HG02870 (cell line): Measurements from ENCODE around the gene WNT7B.

Experiments used
- ATAC-seq: cut with Tn5 transposase; IDR thresholded peaks from one replicate; pipeline ENCODE4 v1.9.1; 2021; ENCODE audit warnings: mild to moderate bottlenecking, moderate library complexity; ENCODE audit not compliant: unreplicated experiment

Gene WNT7B

DNA sequence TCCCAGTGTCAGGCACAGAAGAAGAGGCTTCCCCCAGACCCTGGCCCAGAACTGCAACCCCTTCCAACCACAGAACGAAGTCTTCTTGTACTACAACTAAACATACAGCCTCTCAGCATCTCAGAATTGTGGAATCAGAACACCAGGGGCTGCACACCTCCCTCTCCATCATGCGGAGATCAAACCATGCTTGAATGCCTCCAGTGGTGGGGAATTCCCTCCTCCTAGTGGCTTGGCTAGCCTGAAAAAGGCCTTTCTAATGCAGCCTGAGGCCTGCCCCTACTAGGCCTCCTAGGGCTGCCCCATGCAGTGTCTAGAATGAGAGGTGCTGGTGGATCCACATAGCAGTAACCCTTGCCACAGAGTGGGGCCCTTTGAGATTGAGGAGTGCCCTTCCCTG lies 62.7 kb downstream of the WNT7B start:
- ATAC-seq, result no peak

DNA sequence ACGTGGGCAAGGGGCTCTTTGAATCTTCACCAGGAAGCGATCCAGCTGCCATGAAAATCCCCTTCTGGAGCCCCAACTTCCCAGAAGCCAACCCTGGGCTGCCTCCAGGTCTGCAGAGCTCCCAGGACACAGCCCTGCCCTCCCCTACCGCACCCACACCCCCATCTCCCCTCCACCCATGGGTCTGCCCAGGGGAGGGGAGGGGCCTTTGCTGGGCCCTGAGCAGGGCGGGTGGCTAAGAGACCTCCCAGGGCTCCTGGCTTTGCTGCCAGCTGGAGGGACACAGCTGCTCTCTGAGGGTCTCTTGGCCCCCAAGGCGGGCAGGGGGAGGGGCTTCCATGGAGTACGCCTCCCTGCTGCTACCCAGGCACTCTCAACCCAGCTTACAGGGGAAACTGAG lies 64.1 kb downstream of the WNT7B start:
- ATAC-seq, result no peak

DNA sequence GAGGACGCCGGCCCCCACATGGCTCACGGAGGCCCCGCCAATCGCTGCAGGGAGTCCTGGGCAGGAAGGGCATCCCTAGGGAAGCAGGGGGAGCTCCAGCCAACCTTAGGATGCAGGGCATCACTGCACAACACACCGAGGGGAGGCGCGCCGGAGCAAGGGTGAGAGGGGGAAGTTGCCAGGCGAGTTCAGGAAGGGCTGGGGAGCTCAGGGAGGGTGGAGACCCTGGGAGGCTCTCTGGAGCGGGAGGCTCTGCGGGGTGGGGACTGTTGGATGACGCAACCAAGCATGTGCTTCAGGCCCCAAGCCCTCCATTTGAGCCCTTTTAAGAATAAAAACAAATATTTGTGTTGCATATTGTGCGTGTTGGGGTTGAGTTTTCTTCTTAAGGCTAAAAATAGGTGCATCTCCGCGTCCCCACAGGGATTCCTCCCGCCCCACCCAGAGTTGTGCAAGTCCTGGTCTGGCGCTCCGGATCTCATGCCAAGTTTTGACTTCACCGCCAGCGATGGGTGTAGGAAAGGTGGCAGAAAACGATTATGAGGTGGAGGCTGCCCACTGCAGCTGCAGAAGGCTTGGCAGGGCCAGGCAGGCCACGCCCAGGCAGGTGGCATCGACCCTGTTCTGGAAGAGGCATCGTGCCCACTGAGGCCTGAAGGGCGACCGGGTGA lies 65.2 kb downstream of the WNT7B start:
- ATAC-seq, result no peak

DNA sequence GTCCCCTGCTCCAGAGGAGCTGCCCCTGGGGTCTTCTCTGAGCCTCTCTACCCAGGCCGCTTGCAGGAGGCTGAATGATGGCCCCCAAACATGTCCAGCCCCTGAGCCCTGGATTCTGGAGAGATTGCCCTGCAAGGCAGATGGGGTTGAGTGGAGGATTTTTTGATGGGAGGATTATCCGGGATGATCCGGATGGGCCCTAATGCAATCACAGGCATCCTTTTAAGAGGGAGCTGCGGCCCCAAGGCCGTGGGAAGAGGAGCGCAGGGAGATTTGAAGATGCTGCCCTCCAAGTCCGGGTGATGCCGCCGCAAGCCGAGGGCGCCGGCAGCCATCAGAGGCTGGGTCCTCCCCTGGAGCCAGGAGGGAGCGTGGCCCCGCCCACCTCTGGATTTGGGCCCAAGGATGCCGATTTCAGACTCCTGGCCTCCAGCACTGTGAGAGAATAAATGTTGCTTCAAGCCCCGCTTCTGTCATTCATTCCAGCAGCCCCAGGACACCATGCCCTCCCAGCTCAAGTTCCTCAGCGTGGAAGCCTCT lies 66.0 kb downstream of the WNT7B start:
- no peak for ATAC-seq

DNA sequence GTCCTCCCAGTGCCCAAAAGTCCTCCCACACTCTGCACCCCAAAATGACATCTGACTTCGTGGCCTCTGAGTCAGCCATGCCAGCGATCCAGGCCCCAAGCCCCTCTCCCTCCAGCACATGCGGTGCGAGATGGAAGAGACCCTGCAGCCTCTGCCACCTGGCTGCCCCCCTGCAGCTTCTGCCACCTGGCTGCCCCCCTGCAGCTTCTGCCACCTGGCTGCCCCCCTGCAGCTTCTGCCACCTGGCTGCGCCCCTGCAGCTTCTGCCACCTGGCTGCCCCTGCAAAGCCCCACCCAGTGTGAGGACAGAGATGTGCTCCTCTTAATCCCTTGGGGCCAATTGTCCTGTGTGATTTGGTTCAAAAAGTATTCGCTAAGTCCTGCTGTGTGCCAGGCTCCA lies 68.0 kb downstream of the WNT7B start:
- no peak for ATAC-seq

DNA sequence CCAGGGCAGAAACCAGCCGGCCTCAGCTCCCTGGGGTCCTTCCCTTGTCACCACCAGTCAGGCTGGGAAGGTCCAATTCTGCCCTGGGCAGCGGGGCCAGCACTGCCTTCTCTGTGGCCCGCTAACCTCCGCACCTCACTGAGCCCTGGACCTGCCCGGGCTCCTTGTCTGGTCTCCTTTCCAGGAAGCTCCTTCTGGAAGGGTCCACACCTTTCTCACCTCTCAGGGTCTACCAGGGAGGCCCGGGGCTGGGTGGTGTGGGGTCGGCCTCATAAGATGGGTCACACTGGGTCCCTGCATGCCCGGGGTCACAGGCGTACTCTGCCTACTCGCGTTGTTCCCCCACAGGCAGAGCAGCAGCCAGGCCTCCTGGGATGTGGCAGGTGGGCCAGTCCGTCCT lies 69.0 kb downstream of the WNT7B start:
- ATAC-seq, result no peak

DNA sequence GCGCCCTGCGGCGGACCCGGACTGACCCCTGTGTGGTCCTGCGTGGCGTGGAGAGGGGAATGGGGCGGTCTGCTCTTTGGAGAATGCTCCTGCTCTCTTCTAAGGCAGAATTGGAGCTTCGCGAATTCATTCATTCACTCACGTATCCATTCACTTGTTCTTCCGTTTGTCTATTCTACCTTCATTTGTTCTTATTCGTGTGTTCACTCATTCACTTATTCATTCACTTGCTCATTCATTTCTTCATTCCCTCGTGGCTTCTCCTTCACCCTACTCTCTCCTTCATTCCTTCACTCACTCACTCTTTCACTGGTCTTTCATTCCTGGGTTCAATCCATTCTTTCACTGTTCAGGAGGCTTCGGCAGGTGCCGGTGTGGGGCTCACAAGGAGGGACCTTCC lies 69.6 kb downstream of the WNT7B start:
- ATAC-seq, result no peak

DNA sequence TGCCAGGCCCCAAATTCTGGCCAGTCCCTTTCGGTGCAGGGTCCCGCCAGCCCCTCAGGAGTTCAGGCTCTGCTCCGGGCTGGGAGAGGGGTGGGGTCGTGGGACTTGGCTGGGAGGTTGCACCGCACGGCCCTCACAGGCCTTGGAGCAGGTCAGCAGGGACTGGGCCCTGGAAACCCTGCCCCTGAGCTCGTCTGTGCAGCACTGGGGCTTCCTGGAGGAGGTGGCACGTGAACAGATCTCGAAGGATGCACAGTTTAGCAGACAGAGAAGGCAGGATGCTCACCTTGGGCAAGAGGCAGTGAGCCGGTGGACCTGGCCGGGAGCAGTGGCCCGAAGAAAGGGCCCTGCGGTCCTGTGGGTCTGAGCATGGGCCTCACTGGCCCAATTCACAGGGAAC lies 70.0 kb downstream of the WNT7B start:
- ATAC-seq, result no peak

DNA sequence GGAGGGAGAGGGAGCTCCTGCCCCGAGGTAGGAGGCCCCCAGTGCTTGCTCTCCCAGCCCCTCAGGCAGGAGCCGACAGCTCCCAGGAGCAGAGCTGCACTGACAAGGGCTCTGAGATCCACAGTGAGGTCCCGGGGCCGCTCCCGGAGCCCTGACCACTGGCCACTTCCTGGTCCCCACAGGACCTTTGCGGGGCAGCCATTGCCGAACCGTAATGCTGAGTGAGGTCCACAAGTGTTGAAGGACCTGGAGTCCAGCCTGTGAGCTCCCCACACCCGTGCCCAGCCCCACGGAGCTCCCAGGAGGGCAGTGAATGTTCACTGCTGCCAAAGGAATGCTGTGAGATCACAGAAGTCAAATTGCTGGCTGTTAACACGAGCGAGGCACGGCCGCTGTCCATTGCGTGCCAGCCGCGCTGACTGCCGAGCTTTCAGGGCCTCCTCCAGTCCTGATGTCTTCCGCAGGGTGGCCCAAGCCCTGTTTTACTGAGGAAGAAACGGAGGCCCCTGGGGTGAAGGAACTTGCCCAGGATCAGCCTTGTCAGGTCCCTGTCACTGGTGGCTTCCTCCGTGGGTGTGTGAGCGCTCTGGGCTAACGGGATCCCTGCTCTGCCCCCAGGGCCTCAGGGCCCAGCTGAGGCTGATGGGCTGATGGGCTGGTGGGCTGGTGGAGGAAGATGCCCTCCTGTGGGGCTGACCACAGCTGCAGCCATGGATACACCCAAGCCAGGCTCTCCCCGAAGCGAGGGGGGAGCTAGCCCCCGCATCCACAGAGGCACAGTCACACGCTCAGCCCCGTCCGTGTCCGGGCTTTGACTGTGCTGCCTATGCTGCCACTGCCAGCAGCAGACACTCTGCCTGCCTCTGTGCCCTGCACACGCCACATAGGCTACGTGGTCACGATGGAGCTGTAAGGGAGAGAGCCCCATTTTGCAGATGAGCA lies 70.8 kb downstream of the WNT7B start:
- ATAC-seq, result no peak

DNA sequence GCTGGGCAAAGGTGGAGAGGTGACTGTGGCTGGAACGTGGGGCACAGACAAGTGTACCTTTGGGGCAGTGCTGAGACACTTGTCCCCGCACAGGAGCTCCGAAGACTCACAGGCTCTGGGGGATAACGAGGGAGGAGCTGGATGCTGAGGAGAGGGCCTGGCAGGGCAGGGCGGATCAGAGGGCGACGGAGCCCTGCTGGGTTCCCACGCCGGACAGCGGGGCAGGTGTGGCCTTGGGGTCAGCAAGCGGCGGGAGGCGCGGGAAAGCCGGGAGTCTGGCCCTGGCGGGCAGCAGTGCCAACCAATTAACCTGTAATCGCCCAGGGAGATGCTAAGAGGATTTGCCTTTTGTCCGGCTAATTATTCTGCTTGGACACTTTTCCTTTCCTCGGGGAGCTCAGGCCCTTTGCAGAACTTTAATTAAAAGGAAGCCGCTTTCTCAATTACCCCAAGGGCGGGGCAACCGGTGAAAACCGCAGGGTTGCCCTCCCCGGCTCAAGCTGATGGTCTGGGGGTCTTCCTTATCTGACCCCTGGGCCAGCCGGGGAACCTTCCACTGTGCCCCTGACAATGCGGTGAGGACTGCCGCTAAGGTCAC lies 71.5 kb downstream of the WNT7B start:
- ATAC-seq, result no peak

DNA sequence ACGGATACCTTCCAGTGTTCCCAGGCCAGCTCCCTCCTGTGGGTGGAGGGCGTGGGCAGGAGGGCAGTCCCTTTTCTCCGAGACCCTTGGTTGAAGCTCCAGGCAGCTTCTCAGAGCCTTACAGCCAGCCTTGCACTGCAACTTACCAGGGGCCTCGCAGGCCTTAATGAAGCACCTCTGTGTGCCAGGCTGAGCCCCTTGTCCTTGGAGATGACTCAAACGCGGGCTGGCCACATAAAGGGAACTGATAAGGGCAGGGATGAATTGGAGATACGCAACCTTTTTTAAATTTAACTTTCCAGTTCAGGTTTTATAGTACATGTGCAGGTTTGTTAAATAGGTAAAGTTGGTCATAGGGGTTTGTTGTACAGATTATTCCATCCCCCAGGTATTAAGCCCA lies 72.7 kb downstream of the WNT7B start:
- no peak for ATAC-seq

DNA sequence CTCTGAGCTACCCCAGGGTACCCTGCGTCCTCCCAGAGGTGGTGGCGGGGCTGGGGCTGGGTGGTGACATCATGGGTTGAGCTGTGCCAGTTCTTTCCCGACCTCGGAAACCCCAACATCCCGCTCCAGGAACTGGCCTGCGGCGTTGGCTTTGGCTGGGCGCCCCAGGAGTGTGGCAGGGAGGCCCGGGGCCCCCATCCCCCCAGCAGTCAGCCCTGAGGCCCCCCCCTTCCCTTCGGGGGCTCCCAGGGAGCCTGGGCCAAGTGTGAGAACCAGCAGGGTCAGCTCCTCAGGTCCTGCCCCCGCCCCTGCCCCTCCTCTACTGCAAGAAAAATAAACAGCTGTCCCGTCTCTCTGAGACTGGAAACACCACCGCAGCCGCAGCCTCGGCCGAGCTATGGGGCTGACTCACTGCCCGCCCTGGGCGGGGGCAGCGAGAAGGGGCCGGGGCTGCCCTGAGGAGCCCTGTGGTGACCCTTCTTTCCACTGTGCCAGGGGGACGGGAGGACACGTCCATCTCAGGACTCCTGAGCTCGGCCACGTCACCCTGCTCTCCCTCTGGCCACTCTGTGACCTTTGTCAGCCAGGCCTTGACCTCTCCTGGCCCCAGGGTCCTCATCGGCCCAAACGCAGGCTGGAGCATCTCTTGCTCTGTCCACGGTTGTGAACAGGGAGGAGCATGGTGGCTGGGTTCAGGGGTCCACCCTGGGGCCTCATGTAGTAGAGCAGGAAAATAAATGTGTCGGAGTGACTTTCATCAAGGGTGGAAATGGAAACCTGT lies 73.4 kb downstream of the WNT7B start:
- ATAC-seq, result no peak

DNA sequence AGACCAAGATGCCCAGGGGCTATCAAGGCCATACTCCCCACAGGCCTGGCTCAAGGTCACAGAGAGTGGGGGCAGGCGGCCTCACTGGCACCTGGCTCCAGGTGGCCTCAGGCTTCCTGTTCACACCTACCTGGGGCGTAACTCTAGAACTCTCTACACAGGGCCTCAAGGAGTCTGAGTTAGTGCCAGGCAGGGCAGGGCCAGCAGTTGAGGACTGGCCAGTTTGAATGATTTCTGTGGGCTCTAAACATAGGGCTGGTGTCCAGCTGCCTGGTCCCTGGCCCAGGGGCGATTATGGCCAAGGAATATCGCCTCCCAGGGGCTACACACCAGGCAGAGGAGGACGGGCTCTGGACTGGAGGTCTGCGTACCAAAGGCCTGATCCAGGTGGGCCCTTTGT lies 79.2 kb downstream of the WNT7B start:
- no peak for ATAC-seq

DNA sequence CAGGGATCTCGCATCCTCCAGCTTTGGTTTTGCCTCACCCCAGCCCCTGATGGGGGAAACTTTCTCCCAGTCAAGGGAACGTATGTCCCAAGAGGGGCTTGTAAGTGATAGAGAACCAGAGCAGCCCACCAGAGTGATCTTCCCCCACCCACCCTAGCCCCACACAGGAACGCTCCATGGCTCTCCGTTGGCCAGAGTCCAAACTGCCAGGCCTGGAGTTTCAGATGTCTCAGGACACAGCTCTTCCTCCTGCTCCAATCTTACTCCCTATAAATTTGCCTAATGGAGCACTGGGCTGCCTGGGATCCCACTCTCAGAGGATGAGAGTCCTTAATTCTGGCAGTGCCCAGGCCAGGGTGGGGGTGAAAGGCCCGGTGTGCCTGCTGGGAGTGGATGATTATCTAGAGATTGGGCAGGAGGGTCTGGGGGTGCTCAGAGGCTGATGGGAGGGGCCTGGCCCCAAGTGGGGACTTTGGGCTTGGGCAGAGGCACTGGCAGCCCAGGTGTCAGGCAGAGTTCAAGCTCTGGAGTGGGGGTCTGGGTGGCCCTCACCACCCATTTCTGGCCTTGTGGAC lies 79.9 kb downstream of the WNT7B start:
- ATAC-seq, result no peak

DNA sequence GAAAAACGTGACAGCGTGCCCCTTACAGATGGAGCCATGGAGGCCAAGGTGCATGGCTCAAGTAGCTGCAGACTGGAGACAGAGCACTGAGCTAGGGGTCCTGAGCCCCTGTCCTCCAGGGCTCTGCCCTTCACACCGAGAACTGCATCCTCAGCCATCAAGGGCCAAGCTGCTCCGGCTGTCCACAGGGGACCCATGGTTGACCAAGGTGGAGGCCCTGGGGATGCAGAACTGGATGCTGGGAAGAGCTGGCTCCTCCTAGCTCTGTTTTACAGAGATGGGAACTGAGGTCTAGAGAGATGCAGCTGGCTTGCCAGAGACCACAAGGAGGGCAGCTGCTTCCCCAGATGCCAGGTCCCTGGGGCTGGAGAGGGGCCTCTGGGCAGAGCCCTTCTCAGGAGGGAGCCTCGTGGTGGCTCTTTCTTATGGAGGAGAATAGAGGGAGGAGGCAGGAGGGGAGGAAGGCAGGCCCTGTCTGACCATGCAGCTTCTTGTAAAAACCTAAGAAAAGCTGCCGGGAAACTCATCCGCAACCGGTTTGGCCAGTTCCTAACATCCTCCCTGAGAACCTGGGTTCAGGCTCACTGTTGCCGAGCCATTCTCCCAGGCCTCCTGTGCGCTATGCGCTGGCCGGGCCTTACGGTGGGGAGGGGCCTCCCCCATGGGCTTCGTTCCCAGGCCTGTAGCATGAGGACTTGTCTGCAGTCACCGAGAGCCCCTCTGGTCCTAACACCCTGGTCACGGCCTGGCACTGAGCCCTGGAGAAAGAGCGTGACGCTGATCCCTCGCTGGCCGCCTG lies 80.6 kb downstream of the WNT7B start:
- no peak for ATAC-seq

DNA sequence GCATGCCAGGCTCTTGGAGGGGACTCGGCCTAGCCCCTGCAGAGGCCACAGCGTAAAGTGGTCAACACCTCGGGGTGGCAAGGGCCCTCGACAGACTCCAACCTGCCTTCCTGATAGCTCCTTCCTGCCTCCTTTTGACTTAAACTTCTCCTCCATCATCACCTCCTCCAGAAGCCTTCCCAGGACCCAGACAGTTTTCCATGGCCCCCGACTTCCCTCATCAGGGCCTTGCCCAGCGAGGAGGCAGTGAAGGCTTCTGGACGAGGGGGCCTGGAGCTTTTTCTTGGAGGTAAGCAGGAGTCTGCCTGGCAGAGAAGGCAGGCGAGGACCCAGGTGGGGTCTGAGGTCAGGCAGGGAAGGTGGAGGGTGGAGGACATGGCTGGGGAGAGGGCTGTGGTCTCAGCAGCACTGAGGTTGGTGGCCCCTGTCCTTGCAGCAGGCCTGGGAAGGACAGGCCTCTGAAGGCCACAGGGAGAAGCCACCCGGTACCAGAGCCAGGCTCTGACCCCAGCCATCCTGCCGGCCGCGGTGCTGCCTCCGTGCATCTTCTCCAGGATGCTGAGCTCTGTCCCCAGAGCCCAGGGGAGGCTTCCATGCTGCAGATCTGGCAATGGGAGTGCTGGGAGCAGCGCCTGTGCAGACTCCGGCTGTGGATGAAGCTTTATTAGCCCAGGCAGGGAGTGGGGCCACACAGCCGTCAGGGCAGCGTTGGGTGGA lies 81.4 kb downstream of the WNT7B start:
- ATAC-seq, result no peak

DNA sequence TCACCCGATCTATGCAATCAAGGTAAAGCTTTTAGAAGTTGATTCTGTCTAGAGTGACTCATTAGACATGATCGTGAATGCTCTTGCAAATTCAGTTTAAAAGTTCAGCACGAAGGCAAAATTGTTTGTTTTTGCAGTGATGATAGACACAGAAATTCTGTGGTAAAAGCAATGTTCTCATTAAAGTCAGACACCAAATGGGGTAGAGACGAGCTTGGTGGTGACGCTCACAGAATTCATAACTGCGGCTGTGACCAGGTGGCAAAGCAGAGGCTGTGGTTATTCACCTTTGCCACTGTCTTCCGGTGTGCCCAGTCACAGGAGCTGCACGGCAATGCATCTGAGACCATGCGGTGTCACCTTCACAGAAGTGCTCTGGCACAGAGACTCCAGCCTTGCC lies 83.4 kb downstream of the WNT7B start:
- ATAC-seq, result no peak

DNA sequence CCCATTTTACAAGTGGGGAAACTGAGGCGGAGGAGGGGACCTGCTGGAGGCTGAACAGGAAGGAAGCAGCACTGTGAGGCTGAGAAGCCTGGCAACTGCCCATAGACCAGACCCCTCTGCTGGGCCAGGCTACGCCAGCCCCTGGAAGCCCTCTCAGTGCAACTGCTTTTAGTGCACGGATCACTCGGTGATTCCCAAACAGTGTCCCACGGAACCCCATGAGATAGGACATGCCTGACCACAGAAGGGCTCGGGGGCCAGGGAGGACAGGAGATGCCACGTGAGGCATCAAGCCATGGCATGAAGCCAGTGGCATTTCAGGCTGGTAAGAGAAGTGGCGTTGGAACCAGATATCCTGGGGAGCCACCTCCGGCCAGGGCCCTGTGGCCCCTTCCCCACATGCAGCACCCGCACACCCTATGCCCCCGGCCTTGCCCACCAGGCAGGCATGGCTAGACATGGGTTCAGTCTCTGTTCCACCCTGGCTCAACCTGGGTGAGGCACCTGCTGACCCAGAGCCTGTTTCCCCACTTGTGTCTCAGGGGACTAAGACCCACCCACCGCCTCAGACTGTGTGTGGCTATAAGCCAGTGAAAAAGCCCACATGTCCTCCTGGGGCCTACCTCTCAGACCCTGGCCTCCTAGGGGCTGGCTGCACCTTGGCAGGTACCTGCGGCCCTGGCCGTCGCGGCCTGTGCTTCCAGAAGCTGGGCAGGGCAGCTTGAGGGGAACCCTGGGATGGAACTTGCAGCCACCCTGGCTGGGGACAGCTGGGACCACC lies 84.1 kb downstream of the WNT7B start:
- ATAC-seq, result no peak
